Uterus (tissue), 4 donors: ENCODE measurements around the gene NTRK1. TPM values are rescaled to one million over a fixed set of nuclear protein-coding genes. Genes with fewer than 3 reads are reported as not detected.

Experiments used
- DNase-seq, 2 donors: peaks; one replicate each; pipeline ENCODE4 v3.0.0-alpha.2; 2019 to 2020
- H3K27ac ChIP-seq, 2 donors: fragments of 200-600 bp; sonication (generic); 1 replicate in 1 of 2; 2 replicates in 1 of 2; pipeline ENCODE4 v1.5.1; 2016 to 2018
- H3K27me3 ChIP-seq, 2 donors: fragments of 200-600 bp; sonication (generic); one replicate each; pipeline ENCODE4 v1.5.1; 2018 to 2019; ENCODE audit warnings: control low read depth in 1 of 2
- H3K36me3 ChIP-seq, 2 donors: fragments of 200-600 bp; sonication (generic); one replicate each; pipeline ENCODE4 v1.5.1; 2019; ENCODE audit warnings: control low read depth in 1 of 2
- H3K4me1 ChIP-seq, 2 donors: fragments of 200-600 bp; sonication (generic); one replicate each; pipeline ENCODE4 v1.5.1; 2018 to 2019; ENCODE audit warnings: control low read depth in 1 of 2
- H3K4me3 ChIP-seq, 2 donors: fragments of 200-600 bp; sonication (generic); 1 replicate in 1 of 2; 2 replicates in 1 of 2; pipeline ENCODE4 v1.5.1; 2018 to 2019; ENCODE audit warnings: mild to moderate bottlenecking in 1 of 2
- H3K9me3 ChIP-seq, 2 donors: fragments of 200-600 bp; sonication (generic); one replicate each; pipeline ENCODE4 v1.5.1; 2019; ENCODE audit warnings: control low read depth in 1 of 2
- POLR2A ChIP-seq, 2 donors: fragments of 450-650 bp; IDR thresholded peaks; one replicate each; pipeline ENCODE4 v1.6.1; 2016; ENCODE audit warnings: antibody characterized with exemption in 2 of 2, mild to moderate bottlenecking in 1 of 2, moderate library complexity in 1 of 2
- intact Hi-C: fragments of 100-400 bp; cut with DNase I; formaldehyde crosslinking; loops from one replicate; pipeline ENCODE4 v1.15.1; 2023; ENCODE audit warnings: low total_unique reads
- total RNA-seq, 4 donors: library from RNA; depleted of rRNA in 3 of 4; stranded (reverse); fragments of >200 nt in 3 of 4; gene quantifications; one replicate each; pipeline versions ENCODE4 v1.1.0 to v1.2.4, GENCODE V29; 2014 to 2023
- TF ChIP-seq, protein P1 (sequence below), 4 experiments: fragments of 200-600 bp in 2 of 4; fragments of 450-650 bp in 2 of 4; sonication (generic) in 2 of 4; IDR thresholded peaks; one replicate each; pipeline ENCODE4 v1.5.1; 2016 to 2019; ENCODE audit warnings: antibody characterized with exemption in 4 of 4, mild to moderate bottlenecking in 2 of 4, moderate library complexity in 1 of 4
- donor health status: DM: yes; HTN: yes; CAD: no.

Gene NTRK1
- total RNA-seq, 4 donors from 2014 or later: 0.35 to 19.2 (median 3.6) TPM

DNA sequence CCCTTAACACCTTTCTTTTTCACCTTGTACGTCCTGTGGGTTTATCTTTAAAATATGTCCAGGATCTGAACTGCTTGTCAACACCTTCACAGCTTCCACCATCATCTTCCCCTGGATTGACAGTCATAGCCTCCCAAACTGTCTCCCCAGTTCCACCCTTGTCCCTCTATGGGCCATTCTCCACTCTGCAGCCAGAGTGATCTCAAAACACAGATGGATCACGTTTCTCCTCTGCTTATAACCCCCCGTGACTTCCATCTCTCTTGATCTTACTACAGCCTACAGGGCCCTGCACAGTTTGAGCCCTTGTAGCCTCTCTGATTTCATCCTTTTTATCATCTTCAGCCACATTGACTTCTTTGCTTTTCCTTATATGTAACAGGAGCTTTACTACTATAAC is 6.0 kb upstream of the NTRK1 start:
- DNase-seq: no peak
- H3K4me1 ChIP-seq: peaks cover 0 to 10% of the 10 kb centered on the region in 2 donors
- no peaks in the 10 kb centered on the region for H3K36me3 ChIP-seq
- intact Hi-C loops: no loop called here
- H3K27me3 ChIP-seq: no peaks in the 10 kb centered on the region
- H3K4me3 ChIP-seq: no peak overlapping the region
- no peak overlapping the region for H3K27ac ChIP-seq
- no peaks in the 10 kb centered on the region for H3K9me3 ChIP-seq
- TF ChIP-seq, protein P1, sequence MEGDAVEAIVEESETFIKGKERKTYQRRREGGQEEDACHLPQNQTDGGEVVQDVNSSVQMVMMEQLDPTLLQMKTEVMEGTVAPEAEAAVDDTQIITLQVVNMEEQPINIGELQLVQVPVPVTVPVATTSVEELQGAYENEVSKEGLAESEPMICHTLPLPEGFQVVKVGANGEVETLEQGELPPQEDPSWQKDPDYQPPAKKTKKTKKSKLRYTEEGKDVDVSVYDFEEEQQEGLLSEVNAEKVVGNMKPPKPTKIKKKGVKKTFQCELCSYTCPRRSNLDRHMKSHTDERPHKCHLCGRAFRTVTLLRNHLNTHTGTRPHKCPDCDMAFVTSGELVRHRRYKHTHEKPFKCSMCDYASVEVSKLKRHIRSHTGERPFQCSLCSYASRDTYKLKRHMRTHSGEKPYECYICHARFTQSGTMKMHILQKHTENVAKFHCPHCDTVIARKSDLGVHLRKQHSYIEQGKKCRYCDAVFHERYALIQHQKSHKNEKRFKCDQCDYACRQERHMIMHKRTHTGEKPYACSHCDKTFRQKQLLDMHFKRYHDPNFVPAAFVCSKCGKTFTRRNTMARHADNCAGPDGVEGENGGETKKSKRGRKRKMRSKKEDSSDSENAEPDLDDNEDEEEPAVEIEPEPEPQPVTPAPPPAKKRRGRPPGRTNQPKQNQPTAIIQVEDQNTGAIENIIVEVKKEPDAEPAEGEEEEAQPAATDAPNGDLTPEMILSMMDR (IDR thresholded peaks at IDR 0.05): no peak
- no peak for TF ChIP-seq POLR2A (IDR thresholded peaks at IDR 0.05)

DNA sequence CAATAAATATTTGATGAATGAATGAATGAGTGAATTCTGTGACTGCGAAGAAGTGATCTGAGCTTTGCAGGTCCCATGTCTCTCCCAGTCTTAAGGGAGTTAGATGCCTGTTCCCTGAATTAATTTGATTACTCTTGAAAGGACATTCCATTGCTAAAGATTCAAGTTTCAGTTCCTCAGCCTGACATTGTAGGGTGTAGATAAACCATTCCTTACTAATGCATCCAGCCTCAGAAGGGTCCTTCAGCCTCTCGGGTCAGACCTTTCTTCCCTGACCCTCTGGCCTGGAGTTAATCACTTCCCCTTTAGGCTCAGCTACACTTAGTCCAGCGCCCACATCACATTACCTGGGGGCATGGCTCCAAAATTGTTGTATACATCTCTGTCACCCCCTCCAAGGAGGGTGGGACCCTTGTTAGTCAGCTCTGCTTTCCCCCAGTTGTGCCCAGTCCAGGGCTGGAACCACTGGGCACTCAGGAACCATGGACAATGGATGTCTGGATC is 4.3 kb upstream of the NTRK1 start:
- TF ChIP-seq, protein P1 (IDR thresholded peaks at IDR 0.05): no peak
- no peak for TF ChIP-seq POLR2A (IDR thresholded peaks at IDR 0.05)
- Histone ChIP-seq H3K27ac (no peak overlapping the region), H3K4me3 (no peak overlapping the region), H3K4me1 (peaks cover 0 to 21% of the 10 kb centered on the region in 2 donors), H3K9me3 (no peaks in the 10 kb centered on the region), H3K36me3 (no peaks in the 10 kb centered on the region), H3K27me3 (peaks cover 0 to 3% of the 10 kb centered on the region in 2 donors)
- intact Hi-C loops: no loop called here
- DNase-seq: no peak

DNA sequence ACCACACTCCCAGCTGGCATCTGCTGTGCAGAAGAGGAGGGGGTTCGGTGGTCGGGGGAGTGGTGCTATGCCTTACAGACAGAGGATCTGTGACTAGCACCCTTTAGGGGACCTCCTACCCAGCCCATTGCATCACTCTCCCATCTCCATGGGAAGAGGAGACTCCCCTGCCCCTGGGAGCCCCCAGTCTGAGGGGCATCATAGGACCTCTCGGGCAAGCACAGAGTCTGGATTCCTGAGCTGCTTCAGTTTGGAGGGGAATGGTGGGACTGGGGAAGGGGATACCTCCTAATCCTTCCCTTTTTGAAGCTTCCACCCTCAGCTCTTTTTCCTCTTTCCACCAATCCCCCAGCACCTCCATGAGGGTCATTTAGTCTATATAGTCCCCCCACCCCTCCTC is 3.1 kb upstream of the NTRK1 start:
- Histone ChIP-seq H3K4me3 (no peak overlapping the region), H3K4me1 (peaks cover 0 to 21% of the 10 kb centered on the region in 2 donors), H3K27me3 (peaks cover 0 to 5% of the 10 kb centered on the region in 2 donors), H3K36me3 (no peaks in the 10 kb centered on the region), H3K9me3 (no peaks in the 10 kb centered on the region), H3K27ac (no peak overlapping the region)
- intact Hi-C loops: no loop called here
- no peak for DNase-seq
- TF ChIP-seq, protein P1 (IDR thresholded peaks at IDR 0.05): no peak
- TF ChIP-seq POLR2A (IDR thresholded peaks at IDR 0.05): no peak

DNA sequence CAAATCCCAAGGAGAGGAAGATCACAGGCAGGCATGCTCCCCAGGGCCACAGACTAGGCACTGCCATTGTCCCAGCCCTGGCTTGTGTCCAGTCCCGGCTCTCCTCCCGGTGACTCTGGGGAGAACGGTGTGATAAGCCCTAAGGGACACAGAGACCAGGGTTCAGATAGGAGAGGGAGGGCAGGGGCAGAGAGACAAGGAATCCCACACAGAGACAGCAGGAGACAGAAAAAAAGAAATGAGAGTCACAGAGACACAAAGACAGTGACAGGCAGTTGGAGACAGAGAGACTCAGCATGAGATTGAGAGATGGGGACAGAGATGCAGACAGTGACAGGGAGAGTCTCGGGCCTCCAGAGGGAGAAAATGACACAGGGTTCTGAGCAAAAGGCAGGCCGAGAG is 2.1 kb upstream of the NTRK1 start:
- intact Hi-C loops: no loop called here
- peak overlapping the region in 1 of 2 donors; percentile 41 for H3K4me3 ChIP-seq

DNA sequence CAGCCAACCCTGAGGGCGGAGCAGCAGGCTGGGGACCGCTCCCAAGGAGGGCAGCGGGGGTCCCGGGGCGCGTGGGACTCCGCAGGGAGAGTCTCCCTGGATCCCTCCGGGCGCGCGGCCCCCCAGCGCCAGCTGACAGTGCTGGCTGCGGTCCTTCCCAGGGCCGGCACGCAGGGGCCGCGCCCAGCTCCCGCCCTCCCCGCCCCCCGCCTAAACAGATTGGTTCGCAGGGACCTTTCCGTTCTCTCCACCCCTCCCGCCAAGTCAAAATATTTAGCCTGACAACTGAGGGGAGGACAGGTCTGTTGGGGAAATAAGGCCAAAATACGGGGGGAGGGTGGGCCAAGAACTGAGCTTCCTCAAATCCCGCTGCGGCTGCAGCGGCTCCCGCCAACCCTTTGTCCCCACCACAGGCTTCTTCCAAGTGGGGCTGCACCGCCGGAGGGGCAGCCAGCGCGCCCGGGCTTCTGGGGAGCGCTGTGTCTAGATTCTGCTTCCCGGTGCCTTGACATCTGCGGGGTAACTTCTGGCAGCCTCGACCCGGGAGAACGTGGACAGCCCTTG is 1.6 kb upstream of the NTRK1 start, which contains the start of gene INSRR:
Gene INSRR (minus strand): TSS at position 159 of the 564 bp plus-strand sequence. CDS start 496 bp downstream, outside the sequence.
- TF ChIP-seq, protein P1 (IDR thresholded peaks at IDR 0.05): no peak
- no peak for TF ChIP-seq POLR2A (IDR thresholded peaks at IDR 0.05)
- H3K9me3 ChIP-seq: no peaks in the 10 kb centered on the region
- no peaks in the 10 kb centered on the region for H3K36me3 ChIP-seq
- intact Hi-C loops: no loop called here
- H3K4me3 ChIP-seq: peak within 1 kb of the TSS; percentile 14 to 41
- peaks cover 0 to 21% of the 10 kb centered on the region in 2 donors for H3K4me1 ChIP-seq
- H3K27me3 ChIP-seq: peaks cover 0 to 5% of the 10 kb centered on the region in 2 donors
- DNase-seq: peak in 1 of 2 donors; percentile 50
- H3K27ac ChIP-seq: peak within 1 kb of the TSS in 1 of 2 donors; percentile 63

More for the DNA sequence above, 2.1 kb upstream of the NTRK1 start:
- H3K4me1 ChIP-seq: peaks cover 0 to 21% of the 10 kb centered on the region in 2 donors
- no peaks in the 10 kb centered on the region for H3K9me3 ChIP-seq
- H3K27me3 ChIP-seq: peaks cover 0 to 5% of the 10 kb centered on the region in 2 donors
- H3K27ac ChIP-seq: peak overlapping the region in 1 of 2 donors; percentile 4
- no peak for DNase-seq
- no peak for TF ChIP-seq POLR2A (IDR thresholded peaks at IDR 0.05)
- TF ChIP-seq, protein P1 (IDR thresholded peaks at IDR 0.05): no peak
- no peaks in the 10 kb centered on the region for H3K36me3 ChIP-seq
